ENCODE measurements around the gene MCF2L2. TPM values are rescaled to one million over a fixed set of nuclear protein-coding genes. Genes with fewer than 3 reads are reported as not detected.

MCF2L2 gene
- total RNA-seq, 1 donor from 2014 or later = 1.1 TPM

DNA sequence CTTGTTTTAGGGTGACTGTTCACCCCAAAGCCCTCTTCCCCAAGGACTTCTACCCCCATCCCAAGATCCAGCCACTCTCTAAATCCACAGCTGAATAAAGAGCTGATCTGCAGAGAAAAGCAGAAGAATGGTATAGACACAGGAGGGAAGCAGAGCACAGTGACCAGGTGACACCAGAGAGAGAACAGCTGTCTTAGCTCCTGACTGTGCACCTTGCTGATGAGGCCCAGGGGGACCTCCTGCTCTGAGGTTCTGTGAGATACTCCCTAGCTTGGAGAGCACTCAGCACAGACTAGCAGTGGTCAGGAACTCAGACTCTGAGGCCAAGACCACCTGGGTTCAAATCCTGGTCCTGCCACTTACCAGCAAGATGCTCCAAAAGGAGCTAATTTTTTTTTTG is 17.7 kb downstream of the MCF2L2 start:
- intact Hi-C loops (cut with DNase I) = no loop called here
- no peak for DNase-seq (ENCODE audit: low spot score)

DNA sequence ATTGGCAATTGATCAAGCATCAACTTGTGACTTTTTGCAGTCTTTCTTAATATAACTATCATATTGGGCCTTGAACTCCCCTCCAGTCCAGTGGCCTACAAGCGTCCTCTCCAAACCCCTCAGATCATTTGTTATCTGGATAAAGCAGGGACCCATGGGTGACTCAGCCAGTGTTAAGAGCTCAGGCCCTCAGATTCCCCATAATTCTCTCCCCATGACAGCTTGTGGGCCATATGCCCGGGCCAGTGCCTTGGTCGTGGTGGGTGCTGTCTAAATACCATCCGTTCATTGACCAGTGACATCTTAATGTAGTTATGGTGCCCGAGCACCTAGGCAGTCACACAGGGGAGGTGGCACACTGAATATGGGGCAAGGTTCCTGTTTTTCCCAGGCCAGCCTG is 18.1 kb downstream of the MCF2L2 start:
- intact Hi-C loops (cut with DNase I) = no loop called here
- no peak for DNase-seq (ENCODE audit: low spot score)

DNA sequence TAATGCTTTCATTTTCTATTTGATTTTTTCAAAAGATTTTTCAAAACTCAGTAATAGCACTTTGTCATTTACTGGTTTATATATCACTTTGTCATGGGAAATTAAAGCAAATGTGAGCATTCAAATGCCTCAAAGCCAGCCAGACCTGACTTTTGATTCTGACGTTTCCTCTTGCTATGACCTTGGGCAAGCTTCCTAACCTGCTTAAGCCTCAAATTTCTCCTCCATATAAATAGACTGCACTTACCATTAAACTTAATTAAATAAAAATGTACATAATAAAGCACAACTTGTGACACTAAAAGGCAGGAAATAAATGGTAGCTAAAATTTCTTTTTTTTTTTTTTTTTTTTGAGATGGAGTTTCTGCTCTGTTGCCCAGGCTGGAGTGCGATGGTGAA is 19.2 kb downstream of the MCF2L2 start:
- intact Hi-C loops (cut with DNase I) = no loop called here
- DNase-seq (ENCODE audit: low spot score) = no peak

DNA sequence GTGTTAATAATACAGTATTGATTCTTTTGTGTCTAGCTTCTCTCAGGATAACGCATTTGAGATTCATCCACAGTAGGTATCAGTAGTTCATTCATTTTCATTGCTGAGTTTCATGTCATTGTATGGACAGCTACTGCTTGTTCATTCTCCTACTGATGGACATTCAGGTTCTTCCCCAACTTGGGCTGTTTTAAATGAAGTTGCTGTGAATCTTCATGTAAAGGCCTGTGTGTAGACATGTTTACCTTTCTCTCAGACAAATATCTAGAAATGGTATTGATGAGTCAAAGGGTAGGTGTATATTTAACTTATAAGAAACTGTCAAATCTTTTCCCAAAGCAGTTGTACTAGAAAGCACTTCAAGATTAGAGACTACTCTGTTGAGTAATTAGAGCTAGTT is 26.7 kb downstream of the MCF2L2 start:
- intact Hi-C loops (cut with DNase I) = no loop called here
- DNase-seq (ENCODE audit: low spot score) = no peak

DNA sequence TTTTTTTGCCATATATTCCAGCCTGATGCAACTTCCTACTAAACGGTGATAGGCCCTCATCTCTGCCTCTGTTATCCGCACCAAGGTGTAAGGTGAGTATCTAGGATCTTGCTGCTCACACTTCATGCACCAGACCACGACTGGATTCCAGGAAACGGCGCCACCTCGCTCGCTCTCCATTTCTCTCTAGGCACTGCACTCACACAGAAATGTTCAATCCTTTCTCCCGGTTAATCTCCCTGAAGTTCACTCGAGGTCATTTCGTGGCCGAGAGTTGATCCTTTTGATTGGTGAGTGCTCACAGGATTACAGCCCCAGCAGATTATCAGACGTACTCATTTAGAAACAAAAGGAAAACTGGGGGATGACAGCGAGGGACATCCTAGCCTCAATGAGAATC is 28.1 kb downstream of the MCF2L2 start:
- intact Hi-C loops (cut with DNase I) = no loop called here
- no peak for DNase-seq (ENCODE audit: low spot score)

DNA sequence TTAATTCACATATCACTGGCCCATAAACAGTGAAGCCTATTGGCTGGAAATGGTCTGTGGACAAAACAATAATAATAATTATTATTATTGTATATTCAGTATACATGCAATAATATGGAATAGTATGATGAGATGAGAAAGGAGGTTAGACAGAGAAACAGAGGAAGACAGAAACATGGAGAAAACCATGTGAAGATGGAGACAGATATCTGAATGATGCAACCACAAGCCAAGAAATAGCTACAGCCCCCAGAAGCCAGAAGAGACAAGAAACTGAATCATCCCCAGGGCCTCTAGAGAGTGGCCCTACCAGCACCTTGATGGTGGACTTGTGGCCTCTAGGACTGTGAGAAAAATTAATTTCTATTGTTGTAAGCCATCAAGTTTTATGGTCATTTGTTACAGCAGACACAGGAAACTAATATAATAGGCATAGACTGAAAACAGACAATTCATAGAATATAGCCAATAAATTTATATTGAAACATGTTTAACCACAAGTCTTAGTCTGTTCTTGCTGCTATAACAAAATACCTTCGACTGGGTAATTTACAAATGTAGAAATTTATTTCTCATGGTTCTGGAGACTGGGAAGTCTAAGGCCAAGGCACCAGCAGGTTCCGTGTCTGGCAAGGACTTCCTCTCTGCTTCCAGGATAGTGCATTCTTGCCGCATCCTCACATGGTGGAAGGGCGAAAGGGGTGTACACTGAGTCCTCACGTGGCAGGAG is 31.6 kb downstream of the MCF2L2 start:
- intact Hi-C loops (cut with DNase I) = no loop called here
- DNase-seq (ENCODE audit: low spot score) = no peak

DNA sequence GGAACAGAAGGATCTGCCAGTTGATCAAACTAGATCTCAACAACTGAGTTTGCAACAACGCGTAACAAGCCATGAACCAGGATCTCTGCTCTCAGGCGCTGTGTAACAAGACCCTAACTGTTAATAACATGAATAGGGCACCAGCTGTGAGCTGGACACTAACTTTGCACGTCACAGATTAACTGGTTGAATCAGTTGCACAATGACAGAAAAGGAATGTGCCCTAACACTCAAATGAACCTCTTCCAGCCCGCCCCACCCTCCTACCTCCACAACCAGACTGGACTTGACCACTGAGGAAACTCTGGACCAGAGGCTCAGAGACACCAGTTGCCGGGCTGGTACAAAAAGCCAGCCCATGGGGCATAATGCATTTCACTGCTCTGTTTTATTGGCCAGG is 34.3 kb downstream of the MCF2L2 start:
- no peak for DNase-seq (ENCODE audit: low spot score)
- intact Hi-C loops (cut with DNase I) = no loop called here

DNA sequence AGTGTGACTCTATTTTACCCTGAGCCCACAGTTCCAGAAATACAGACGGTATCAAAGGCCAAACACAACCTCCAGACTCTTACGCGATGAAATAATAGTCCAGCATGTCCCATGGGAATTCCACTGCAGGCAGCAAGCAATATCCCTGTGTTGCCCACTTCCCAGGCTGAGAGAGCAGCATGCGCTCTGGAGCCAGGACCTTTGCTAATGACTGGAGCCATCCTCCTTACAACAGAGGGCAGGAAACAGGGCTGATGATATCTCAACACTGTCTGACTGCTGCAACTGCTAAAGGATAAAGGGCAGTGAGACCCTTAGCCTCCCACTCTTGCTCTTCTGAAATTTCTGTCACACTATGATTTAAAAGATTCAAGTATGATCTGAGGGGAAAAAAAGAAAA is 34.8 kb downstream of the MCF2L2 start:
- DNase-seq (ENCODE audit: low spot score) = no peak
- intact Hi-C loops (cut with DNase I) = no loop called here

DNA sequence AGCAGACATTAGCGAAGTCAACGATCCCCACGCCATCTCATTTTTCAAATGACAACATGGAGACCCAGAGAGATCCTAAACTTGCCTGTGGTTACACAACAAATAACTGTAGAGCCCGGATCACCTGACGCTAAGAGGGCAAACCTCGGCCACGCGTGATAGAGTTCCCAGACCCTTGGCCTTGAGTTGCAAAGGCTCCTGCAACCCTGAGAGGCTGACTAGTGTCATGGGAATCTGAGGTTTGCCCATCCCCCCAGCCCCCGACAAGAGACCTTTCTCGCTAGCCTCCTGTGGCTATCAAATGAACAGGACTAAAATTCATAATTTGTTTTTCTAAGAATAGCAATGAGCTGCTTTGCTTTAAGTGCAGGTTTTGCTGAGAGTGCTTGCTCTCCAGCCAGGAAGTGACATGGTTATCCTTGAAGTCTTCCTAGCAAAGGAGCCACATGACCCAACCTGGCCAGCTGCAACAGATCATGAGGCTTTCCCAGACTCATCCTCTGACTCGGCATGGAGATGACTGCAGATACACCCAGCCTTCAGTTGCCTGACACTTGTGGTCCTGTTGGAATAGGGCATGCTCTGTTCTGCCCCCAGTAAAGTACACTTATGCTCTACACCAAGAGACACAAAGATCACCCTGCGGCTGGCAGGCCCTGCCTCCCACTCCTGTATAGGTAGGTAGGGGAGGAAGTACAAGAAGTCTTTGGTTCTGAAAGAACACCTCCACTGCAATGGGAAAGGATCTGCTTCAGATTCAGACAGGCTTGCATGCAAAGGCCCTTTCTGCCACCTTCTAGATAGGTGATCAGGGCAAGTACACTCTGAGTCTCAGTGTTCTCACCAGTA is 36.0 kb downstream of the MCF2L2 start:
- intact Hi-C loops (cut with DNase I) = no loop called here
- no peak for DNase-seq (ENCODE audit: low spot score)

DNA sequence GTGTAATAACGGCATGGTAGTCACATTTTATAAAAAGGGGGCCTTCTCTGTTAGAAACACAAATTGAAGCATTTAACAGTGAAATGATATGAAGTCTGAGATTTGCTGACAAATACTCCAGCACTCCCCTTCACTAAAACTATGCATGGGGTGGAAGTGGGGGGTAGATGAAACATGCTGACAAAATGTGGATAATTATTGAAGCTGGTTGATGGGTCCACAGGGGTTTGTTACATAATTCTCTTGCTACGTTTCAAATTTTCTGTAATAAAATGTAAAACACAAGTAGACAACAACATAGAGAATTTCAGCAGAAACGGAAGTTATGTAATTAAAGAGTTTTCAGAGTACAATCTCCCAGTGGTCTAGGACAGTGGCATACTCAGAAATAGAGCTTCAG is 37.0 kb downstream of the MCF2L2 start:
- intact Hi-C loops (cut with DNase I) = no loop called here
- DNase-seq (ENCODE audit: low spot score) = no peak

DNA sequence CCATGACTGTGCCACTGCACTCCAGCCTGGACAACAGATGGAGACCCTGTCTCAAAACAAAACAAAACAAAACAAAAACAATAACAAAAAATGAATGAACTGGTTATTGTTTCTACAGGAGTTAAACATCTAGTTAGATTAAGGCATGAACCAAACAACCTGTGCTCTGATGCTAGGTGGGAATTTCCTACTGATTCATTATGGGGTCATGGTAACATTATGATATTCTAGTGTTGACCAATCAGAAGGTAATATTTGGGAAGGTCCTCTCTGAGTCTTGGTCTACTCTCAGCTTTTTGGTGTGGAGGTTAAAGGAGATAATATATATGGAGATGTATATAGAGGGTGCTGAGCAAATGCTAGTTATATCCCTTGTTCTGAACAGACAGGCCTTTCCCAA is 37.6 kb downstream of the MCF2L2 start:
- no peak for DNase-seq (ENCODE audit: low spot score)
- intact Hi-C loops (cut with DNase I) = no loop called here

DNA sequence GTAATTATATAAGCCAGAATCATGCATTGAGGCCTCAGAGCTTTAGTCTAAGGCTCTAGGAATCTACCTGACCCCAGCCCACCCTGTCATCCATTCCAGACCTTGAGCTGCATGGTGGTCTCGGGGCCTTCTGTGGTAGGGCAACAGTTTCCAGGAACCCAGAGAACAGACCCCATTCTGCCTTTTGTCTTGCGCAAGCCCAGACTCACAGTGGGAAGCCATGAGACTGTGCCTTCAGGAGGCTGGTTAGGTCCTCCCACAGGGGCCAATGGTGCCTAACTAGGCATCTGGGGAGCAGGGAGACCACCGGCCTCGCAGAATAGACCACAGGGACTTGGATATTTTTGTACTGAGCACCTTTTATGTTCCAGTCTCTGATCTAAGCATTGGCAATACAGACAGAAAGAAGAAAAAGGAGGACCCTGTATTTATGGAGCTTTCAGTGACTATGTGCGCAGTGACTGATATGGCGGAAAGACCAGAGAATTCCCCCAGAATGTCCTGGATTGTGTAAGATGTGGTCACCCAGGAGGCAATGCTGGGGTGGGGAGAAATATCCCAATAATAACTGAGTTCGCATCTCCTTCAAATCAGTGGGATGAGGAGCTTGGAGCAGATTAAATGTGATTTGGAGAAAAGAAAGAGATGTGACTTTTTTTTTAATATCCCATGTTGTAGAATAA is 40.1 kb downstream of the MCF2L2 start:
- DNase-seq (ENCODE audit: low spot score) = no peak
- intact Hi-C loops (cut with DNase I) = no loop called here

DNA sequence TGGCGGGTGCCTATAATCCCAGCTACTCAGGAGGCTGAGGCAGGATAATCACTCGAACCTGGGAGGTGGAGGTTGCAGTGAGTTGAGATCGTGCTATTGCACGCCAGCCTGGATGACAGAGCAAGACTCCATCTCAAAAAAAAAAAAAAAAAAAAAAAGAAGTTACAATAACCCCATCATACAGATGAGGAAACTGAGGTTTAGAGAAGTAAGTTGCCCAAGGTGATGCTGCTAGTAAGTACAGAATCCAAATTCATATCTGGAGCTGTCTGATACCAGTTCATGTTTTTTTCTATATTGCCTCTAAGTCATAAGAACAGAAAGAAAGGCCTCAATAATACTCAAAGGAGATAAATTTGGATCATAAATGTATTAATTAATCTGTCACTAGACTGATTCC is 40.6 kb downstream of the MCF2L2 start:
- intact Hi-C loops (cut with DNase I) = no loop called here
- no peak for DNase-seq (ENCODE audit: low spot score)

DNA sequence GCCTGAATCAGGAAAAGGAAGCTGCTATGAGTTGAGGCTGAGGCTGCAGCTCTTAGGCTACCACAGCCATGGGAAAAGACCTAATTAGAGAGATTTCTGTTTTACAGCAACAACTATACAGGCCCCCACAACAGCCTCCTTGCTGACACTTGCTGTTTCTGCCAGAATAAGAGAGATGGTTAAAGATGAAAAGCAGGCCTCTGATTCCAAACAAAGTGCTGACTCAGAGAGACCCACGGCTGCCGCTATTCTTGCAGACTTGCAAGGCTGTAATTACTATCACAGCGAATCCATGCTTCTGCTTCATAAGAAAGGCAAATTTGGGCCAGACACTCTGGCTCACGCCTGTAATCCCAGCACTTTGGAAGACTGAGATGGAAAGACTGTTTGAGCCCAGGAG is 41.8 kb downstream of the MCF2L2 start:
- DNase-seq (ENCODE audit: low spot score) = no peak
- intact Hi-C loops (cut with DNase I) = no loop called here

DNA sequence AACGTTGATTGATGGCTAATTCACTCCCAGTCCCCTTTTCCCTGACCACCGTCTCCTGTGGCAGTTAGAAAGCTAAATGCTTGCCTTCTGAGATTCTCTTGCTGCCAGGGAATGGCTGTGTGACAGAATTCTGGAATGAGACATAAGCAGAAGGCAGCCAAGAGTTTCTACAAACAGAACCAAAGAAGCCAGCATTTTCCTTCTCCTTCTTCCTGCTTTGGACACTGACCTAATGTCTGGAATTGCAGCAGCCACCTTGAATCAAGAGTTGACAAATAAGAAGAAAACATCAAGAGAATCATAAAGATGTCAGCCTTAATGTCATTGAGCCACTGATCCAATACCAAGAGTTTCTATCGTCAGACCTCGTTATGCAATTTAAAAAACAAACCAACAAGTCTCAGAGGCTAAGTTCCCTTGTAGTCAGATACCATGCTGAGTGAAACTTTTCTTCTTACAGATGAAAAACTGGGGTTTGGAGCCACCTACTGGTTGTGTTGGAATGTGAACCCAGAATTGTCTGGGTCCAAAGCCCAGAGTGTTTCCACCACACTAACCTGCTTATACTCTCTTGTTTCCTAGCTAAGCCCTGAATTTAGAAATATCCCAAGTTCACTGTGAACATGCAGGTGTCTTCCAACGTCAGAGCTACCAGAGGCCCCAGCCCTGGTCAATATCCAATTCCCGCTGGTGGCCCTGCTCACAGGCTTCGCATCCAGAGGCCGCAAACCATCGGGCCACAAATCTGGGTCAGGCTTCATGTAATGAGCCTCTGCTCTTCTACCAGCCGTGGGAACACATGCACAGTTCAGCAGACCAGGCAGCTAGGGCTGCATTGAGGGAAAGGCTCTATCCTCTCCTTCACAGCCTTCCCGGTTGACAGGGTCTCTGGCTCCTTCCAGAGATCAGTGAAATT is 42.5 kb downstream of the MCF2L2 start:
- no peak for DNase-seq (ENCODE audit: low spot score)
- intact Hi-C loops (cut with DNase I) = loop anchor here (2.0 kb wide), 1 partner anchor 263 kb away; no protein-coding TSS in a partner anchor

DNA sequence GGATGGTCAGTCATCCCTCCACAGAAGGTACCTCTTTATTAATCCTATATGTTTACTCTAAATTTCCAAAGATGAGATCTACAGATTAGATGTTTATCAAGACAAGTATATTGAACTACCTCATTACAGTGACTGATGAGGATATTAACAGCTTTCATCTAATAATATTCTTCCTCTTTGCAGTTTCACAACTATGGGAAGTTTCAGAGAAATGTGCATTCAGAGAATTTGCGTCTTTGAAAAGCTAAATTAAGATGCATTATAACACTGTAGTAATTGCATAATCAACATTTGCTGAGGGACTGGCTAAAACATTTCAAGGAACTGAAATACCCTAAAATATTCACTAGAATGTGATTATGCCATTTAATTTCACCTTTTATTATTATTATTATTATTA is 46.7 kb downstream of the MCF2L2 start:
- intact Hi-C loops (cut with DNase I) = loop anchor here (2.0 kb wide), 1 partner anchor 197 kb away; no protein-coding TSS in a partner anchor
- no peak for DNase-seq (ENCODE audit: low spot score)

DNA sequence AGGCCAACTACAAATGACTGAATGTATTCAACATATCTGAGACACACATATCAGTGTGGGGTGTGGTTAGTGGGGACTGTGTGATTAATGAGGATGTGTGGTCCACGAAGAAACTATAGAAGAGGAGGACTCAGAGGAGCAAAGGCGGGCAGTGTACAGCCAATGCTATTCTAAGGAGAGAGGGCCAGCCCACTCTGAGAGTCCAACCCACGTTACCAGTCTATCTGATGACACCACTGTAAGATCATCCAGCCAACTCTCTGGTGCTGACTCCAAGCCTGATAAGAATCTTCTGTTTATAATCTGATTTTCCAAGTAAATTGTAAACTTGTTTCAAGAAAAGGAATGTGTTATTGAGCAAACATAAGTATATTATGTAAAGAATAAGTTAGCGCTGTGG is 47.2 kb downstream of the MCF2L2 start:
- DNase-seq (ENCODE audit: low spot score) = no peak
- intact Hi-C loops (cut with DNase I) = no loop called here

DNA sequence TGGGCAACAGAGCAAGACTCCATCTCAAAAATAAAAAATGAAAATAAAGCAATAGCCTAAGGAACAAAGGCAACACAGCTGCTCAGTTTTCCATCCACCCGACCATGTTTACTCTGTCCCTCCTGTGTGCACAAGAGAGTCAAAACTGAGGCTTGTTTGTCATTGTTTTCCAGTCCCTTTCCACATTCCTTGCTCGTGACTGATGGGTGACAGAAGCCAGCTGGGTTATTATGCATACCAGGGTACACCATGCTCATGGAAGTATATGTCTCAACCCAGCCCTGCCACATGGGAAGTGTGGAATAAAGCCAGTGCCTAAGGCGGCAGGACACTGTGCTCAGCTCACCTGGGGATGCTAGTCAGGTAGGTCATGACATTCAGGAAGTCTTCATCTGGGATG is 49.5 kb downstream of the MCF2L2 start:
- DNase-seq (ENCODE audit: low spot score) = no peak
- intact Hi-C loops (cut with DNase I) = no loop called here

DNA sequence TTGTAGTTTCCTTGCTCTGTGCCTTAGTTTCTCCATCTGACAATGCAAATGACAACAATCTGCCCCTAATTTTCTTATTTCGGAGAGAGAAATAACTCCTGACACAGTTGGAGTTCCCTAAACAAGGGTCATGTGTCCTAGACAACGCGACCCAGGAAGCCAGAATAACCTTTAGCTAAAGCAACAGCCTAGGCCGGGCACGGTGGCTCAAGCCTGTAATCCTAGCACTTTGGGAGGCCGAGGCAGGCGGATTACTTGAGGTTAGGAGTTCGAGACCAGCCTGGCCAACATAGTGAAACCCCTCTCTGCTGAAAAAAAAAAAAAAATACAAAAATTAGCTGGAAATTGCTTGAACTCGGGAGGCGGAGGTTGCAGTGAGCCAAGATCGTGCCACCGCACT is 49.9 kb downstream of the MCF2L2 start:
- DNase-seq (ENCODE audit: low spot score) = no peak
- intact Hi-C loops (cut with DNase I) = no loop called here

DNA sequence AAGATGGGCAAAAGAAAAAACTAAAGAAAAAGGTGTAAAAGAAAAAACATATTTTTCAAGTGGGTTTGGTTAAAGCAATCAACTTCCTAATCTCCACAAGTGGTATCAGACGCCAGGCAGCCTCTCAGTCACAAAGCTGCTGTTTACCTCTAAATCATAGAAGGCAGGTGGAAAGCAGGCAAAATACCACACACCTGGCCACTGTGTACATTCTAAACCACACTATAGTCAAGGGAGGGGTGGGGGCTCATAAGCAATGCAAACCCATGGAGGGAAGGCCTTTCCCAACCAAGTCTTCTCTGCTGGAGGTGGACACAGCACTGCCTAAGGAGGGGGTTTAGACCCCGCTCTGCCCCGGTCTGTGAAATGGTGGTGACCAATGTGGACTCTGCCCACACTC is 50.4 kb downstream of the MCF2L2 start:
- DNase-seq (ENCODE audit: low spot score) = no peak
- intact Hi-C loops (cut with DNase I) = no loop called here

All from cardiac septum (tissue), 1 donor.